Esophagus muscularis mucosa (tissue), 3 donors: ENCODE data around the gene PDLIM4.

Source experiments
- POLR2AphosphoS5 ChIP-seq, 2 donors: sonication (generic); formaldehyde crosslinking; IDR thresholded peaks; one replicate each; pipeline ENCODE4 v1.6.1; 2017; ENCODE audit warnings: antibody characterized with exemption in 2 of 2
- TF ChIP-seq, protein P1 (sequence below), 3 experiments: fragments of 200-600 bp in 2 of 3; fragments of 450-650 bp in 1 of 3; sonication (generic) in 2 of 3; IDR thresholded peaks; one replicate each; pipeline ENCODE4 v1.5.1; 2017 to 2019; ENCODE audit warnings: antibody characterized with exemption in 3 of 3, mild to moderate bottlenecking in 2 of 3, moderate library complexity in 1 of 3

DNA sequence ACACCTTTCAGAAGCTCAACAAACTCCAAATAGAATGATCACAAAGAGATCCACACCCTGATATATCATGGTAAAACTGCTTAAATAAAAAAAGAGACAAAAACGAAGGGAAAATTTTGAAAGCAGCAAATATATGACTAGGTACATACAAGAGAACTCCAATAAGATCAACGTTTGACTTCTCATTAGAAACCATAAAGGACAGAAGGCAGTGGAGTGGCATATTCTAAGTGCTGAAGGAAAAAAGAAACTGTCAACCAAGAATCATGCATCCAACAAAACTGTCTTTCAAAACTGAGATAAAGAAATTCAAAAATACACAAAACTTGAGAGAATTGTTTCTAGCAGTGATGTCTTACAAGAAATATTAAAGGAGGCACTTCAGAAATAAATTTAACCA lies 47.9 kb downstream of the PDLIM4 start:
- TF ChIP-seq, protein P1, sequence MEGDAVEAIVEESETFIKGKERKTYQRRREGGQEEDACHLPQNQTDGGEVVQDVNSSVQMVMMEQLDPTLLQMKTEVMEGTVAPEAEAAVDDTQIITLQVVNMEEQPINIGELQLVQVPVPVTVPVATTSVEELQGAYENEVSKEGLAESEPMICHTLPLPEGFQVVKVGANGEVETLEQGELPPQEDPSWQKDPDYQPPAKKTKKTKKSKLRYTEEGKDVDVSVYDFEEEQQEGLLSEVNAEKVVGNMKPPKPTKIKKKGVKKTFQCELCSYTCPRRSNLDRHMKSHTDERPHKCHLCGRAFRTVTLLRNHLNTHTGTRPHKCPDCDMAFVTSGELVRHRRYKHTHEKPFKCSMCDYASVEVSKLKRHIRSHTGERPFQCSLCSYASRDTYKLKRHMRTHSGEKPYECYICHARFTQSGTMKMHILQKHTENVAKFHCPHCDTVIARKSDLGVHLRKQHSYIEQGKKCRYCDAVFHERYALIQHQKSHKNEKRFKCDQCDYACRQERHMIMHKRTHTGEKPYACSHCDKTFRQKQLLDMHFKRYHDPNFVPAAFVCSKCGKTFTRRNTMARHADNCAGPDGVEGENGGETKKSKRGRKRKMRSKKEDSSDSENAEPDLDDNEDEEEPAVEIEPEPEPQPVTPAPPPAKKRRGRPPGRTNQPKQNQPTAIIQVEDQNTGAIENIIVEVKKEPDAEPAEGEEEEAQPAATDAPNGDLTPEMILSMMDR (IDR thresholded peaks at IDR 0.05) = no peak
- no peak for TF ChIP-seq POLR2AphosphoS5 (IDR thresholded peaks at IDR 0.05)
